ENCODE results near the gene ZNF581. TPM values are rescaled to one million over a fixed set of nuclear protein-coding genes. Genes with fewer than 3 reads are reported as not detected.

Gene ZNF581
- total RNA-seq, 4 donors from 2014 or later, result 11.1 to 23.9 (median 15.8) TPM

DNA sequence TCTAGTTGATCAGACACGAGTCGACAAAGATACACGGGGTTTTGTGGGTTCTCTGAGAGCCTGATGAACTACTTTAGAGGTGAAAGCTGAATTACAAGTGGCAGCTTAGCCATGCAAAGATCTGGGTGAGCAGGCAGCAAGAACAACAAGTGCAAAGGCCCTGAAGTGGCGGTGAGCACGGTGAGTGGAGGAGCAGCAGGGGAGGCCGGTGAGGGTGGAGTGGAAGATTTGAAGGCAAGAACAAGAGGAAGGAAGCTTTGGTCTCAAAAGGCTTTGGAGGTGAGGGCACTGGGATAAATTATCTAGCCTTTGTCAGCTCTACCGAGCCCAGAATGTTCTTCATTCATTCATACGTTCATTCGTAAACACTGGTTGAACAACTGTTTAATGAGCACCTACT, 36.6 kb upstream of the ZNF581 start:
- H3K9me3 ChIP-seq, result no peaks in the 10 kb centered on the region
- H3K27ac ChIP-seq, result no peak overlapping the region
- H3K4me3 ChIP-seq (replicated peaks in 1 of 3), result peak overlapping the region in 1 of 3 donors; percentile 95
- H3K27me3 ChIP-seq, result no peaks in the 10 kb centered on the region
- H3K4me1 ChIP-seq, result peaks cover 13 to 18% of the 10 kb centered on the region in 2 donors
- no peak for DNase-seq
- TF ChIP-seq POLR2A (IDR thresholded peaks at IDR 0.05), result no peak
- TF ChIP-seq, protein P1, sequence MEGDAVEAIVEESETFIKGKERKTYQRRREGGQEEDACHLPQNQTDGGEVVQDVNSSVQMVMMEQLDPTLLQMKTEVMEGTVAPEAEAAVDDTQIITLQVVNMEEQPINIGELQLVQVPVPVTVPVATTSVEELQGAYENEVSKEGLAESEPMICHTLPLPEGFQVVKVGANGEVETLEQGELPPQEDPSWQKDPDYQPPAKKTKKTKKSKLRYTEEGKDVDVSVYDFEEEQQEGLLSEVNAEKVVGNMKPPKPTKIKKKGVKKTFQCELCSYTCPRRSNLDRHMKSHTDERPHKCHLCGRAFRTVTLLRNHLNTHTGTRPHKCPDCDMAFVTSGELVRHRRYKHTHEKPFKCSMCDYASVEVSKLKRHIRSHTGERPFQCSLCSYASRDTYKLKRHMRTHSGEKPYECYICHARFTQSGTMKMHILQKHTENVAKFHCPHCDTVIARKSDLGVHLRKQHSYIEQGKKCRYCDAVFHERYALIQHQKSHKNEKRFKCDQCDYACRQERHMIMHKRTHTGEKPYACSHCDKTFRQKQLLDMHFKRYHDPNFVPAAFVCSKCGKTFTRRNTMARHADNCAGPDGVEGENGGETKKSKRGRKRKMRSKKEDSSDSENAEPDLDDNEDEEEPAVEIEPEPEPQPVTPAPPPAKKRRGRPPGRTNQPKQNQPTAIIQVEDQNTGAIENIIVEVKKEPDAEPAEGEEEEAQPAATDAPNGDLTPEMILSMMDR (IDR thresholded peaks at IDR 0.05), result no peak
- WGBS, 2 donors, result 48 to 61% methylated on average over 9 of the region's 9 CpGs
- intact Hi-C loops (cut with DNase I), result loop anchor here (5.0 kb wide), 1 partner anchor 90 kb away; no protein-coding TSS in a partner anchor
- no peaks in the 10 kb centered on the region for H3K36me3 ChIP-seq

DNA sequence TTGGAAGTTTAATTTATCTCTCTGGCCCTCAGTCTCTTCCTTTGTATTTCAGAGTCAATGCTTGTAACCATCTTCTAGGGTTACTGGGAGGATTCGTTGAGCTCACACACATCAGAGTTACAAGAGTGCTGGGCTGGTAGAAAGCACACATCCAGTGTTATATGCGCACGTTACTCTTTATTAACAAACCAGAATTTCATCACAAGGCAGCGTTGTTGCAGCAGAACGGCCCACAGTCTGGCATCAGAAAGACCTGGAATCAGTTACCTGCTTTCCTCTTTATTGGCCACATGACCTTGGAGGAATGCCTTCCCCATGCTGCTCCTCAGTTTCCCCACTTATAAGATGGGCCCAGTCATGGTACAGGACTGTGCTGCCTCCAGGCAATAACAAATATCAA, 34.1 kb upstream of the ZNF581 start:
- H3K27ac ChIP-seq, result no peak overlapping the region
- H3K36me3 ChIP-seq, result peaks cover 0 to 3% of the 10 kb centered on the region in 2 donors
- H3K9me3 ChIP-seq, result no peaks in the 10 kb centered on the region
- no peaks in the 10 kb centered on the region for H3K27me3 ChIP-seq
- no peak for DNase-seq
- intact Hi-C loops (cut with DNase I), result loop anchor here (5.0 kb wide), 1 partner anchor 92 kb away; no protein-coding TSS in a partner anchor
- 90 to 98% methylated on average over 5 of the region's 5 CpGs for WGBS, 2 donors
- no peak for TF ChIP-seq POLR2A (IDR thresholded peaks at IDR 0.05)
- TF ChIP-seq, protein P1 (IDR thresholded peaks at IDR 0.05), result no peak
- H3K4me1 ChIP-seq, result peaks cover 12 to 14% of the 10 kb centered on the region in 2 donors
- H3K4me3 ChIP-seq (replicated peaks in 1 of 3), result no peak overlapping the region

DNA sequence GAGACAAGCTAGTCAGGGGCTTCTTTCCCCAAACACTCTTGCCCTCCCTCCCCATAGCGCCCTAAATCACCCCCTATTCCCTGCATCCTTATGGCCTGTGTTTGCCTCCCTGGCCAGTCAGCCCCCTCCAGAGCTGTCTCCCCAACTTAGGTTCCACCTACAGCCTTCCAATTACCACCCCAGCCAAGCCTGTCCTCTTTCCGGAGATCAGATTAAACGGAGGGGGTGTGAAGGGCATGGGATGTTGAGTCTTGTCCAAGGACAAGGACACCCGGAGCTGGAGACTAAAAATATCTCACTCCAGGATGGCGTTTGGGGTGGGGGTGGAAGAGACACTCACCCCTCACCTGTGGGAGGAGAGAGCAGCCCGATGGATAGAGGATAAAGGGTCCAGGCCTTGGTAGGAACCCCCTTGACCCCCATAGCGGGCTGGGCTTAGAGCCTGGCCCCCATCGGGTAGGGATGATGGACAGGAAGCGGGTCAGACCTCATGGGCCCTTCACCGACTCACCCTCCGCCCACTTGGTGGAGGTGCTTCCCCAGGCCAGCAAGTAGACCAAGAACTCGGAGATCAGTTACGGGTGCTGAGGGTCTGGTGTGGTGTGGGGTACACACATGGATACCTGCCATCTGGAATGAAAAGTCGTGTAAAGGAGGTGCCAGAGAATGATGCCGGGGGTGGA, 32.0 kb upstream of the ZNF581 start:
- H3K27me3 ChIP-seq, result no peaks in the 10 kb centered on the region
- no peak for DNase-seq
- H3K4me1 ChIP-seq, result peaks cover 4 to 6% of the 10 kb centered on the region in 2 donors
- H3K27ac ChIP-seq, result no peak overlapping the region
- no peaks in the 10 kb centered on the region for H3K9me3 ChIP-seq
- H3K36me3 ChIP-seq, result peaks cover 12 to 16% of the 10 kb centered on the region in 2 donors
- intact Hi-C loops (cut with DNase I), result no loop called here
- no peak for TF ChIP-seq POLR2A (IDR thresholded peaks at IDR 0.05)
- TF ChIP-seq, protein P1 (IDR thresholded peaks at IDR 0.05), result no peak
- no peak overlapping the region for H3K4me3 ChIP-seq (replicated peaks in 1 of 3)
- WGBS, 2 donors, result 78 to 85% methylated on average over 15 of the region's 15 CpGs

DNA sequence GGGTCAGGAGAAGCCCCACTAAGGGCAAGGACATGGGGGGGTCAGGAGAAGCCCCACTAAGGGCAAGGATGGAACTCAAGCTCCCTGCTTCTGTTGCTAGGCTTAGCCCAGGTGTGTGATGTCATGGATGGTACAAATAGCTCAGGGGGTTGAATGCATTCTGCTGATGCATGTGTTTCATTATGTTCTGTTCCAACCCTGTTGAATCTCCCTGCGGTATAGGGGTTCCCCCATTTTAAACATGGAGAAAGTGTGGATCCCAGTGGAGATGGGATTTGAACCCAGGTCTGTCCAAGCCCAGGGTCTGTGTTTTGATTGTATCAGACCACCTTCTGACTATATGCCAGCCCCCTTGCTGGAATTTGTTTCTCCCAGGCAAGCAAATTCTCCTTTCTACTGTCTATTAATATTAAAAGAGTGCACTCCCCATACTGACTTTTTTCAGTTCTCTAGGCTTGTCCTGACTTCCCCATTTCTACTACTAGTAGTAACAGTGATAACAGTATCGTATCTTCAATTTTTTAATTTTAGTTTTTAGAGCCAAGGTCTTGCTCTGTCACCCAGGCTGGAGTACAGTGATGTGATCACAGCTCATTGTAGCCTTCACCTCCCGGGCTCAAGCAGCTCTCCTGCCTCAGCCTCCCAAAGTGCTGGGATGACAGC, 31.3 kb upstream of the ZNF581 start:
- TF ChIP-seq POLR2A (IDR thresholded peaks at IDR 0.05), result no peak
- TF ChIP-seq, protein P1 (IDR thresholded peaks at IDR 0.05), result no peak
- Histone ChIP-seq H3K4me1 (no peaks in the 10 kb centered on the region), H3K27ac (no peak overlapping the region), H3K27me3 (no peaks in the 10 kb centered on the region), H3K36me3 (peaks cover 15 to 22% of the 10 kb centered on the region in 2 donors), H3K4me3 (replicated peaks in 1 of 3) (no peak overlapping the region), H3K9me3 (no peaks in the 10 kb centered on the region)
- 90 to 97% methylated on average over 3 of the region's 3 CpGs for WGBS, 2 donors
- DNase-seq, result no peak
- intact Hi-C loops (cut with DNase I), result no loop called here

DNA sequence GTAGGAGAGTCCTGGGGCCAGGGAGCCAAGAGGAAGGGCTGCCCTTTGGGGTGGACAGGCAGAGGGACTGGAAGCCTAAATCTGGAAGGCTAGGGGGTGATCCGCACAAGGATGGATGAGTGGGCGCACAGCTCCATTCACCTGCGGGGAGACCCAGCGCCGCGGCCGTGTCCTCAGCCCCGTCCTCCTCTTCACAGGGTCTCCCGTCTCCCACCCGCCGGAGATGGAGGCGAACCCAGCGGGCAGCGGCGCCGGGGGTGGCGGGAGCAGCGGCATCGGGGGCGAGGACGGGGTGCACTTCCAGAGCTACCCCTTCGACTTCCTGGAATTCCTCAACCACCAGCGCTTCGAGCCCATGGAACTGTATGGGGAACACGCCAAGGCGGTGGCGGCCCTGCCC, 30.1 kb upstream of the ZNF581 start:
- 86 to 95% methylated on average over 15 to 27 of the region's 27 CpGs for WGBS, 2 donors
- TF ChIP-seq, protein P1 (IDR thresholded peaks at IDR 0.05), result no peak
- TF ChIP-seq POLR2A (IDR thresholded peaks at IDR 0.05), result no peak
- Histone ChIP-seq H3K4me1 (no peaks in the 10 kb centered on the region), H3K4me3 (replicated peaks in 1 of 3) (no peak overlapping the region), H3K36me3 (peaks cover 15 to 28% of the 10 kb centered on the region in 2 donors), H3K9me3 (no peaks in the 10 kb centered on the region), H3K27me3 (no peaks in the 10 kb centered on the region), H3K27ac (no peak overlapping the region)
- no peak for DNase-seq
- intact Hi-C loops (cut with DNase I), result no loop called here

Data from thyroid gland (tissue), 4 donors.